HEK293 (cell line): ENCODE measurements around the gene TRPV5.

Experiments
- CTCF ChIA-PET: fragments of 350-600 bp; formaldehyde crosslinking; extraction: SDS; loops from one replicate; lab custom pipeline; 2021; ENCODE audit warnings: antibody characterized with exemption; lab: Yijun Ruan, JAX
- POLR2A ChIA-PET: fragments of 300-600 bp; formaldehyde crosslinking; extraction: SDS; loops from one replicate; lab custom pipeline; 2020; ENCODE audit warnings: antibody characterized with exemption, inconsistent platforms; lab: Yijun Ruan, JAX
- H3K27ac ChIP-seq: fragments of 200-500 bp; sonication (Bioruptor generic); 2 replicates; pipeline ENCODE4 v1.5.1; 2014; ENCODE audit warnings: low read depth, low read length, control low read depth, inconsistent platforms; ENCODE audit errors: extremely low read depth
- H3K36me3 ChIP-seq, 2 experiments: fragments of 200-500 bp in 1 of 2; sonication (Bioruptor generic) in 1 of 2; 1 replicate in 1 of 2; 2 replicates in 1 of 2; pipeline ENCODE4 v1.5.1; 2014 to 2017; ENCODE audit warnings: inconsistent platforms in 2 of 2, low read length in 2 of 2; ENCODE audit not compliant: control insufficient read depth in 2 of 2, insufficient read depth in 1 of 2
- H3K4me1 ChIP-seq: fragments of 200-500 bp; sonication (Bioruptor generic); 2 replicates; pipeline ENCODE4 v1.5.1; 2014; ENCODE audit warnings: mild to moderate bottlenecking, low read length, inconsistent platforms; ENCODE audit not compliant: control insufficient read depth, insufficient read depth
- H3K4me3 ChIP-seq: 2 replicates; pipeline ENCODE4 v1.5.1; 2011; ENCODE audit warnings: low read depth, mild to moderate bottlenecking, control low read depth, low read length, moderate library complexity
- H3K9me3 ChIP-seq: fragments of 200-500 bp; sonication (Bioruptor generic); 2 replicates; pipeline ENCODE4 v1.5.1; 2014; ENCODE audit warnings: low read depth, low read length, inconsistent platforms; ENCODE audit not compliant: control insufficient read depth, insufficient read depth
- HIC1 ChIP-seq: fragments of 450-650 bp; formaldehyde crosslinking; IDR thresholded peaks from 2 replicates; pipeline ENCODE4 v1.5.1; 2016; ENCODE audit warnings: missing biosample characterization, missing genetic modification characterization
- OSR2 ChIP-seq: fragments of 450-650 bp; formaldehyde crosslinking; IDR thresholded peaks from 2 replicates; pipeline ENCODE4 v1.5.1; 2016; ENCODE audit warnings: missing biosample characterization, missing genetic modification characterization
- ZBTB17 ChIP-seq: fragments of 450-650 bp; formaldehyde crosslinking; IDR thresholded peaks from 2 replicates; pipeline ENCODE4 v1.5.1; 2016; ENCODE audit warnings: missing biosample characterization, missing genetic modification characterization
- ZNF112 ChIP-seq: fragments of 450-650 bp; formaldehyde crosslinking; IDR thresholded peaks from 2 replicates; pipeline ENCODE4 v1.5.0; 2017; ENCODE audit warnings: missing biosample characterization, missing genetic modification characterization
- ZNF114 ChIP-seq: fragments of 450-650 bp; formaldehyde crosslinking; IDR thresholded peaks from 2 replicates; pipeline ENCODE4 v1.5.0; 2017; ENCODE audit warnings: missing biosample characterization, missing genetic modification characterization
- ZNF221 ChIP-seq: fragments of 450-650 bp; formaldehyde crosslinking; IDR thresholded peaks from 2 replicates; pipeline ENCODE4 v1.5.1; 2017; ENCODE audit warnings: missing biosample characterization, missing genetic modification characterization, borderline replicate concordance
- ZNF280C ChIP-seq: fragments of 450-650 bp; formaldehyde crosslinking; IDR thresholded peaks from 2 replicates; pipeline ENCODE4 v1.5.1; 2016; ENCODE audit warnings: missing biosample characterization, missing genetic modification characterization
- ZNF280D ChIP-seq: fragments of 450-650 bp; formaldehyde crosslinking; IDR thresholded peaks from 2 replicates; pipeline ENCODE4 v1.5.1; 2016; ENCODE audit warnings: missing biosample characterization, missing genetic modification characterization
- ZNF362 ChIP-seq: fragments of 450-650 bp; formaldehyde crosslinking; IDR thresholded peaks from 2 replicates; pipeline ENCODE4 v1.5.1; 2016; ENCODE audit warnings: missing biosample characterization, missing genetic modification characterization
- ZNF513 ChIP-seq: fragments of 450-650 bp; IDR thresholded peaks from 2 replicates; pipeline ENCODE4 v1.5.1; 2018; ENCODE audit warnings: missing biosample characterization, missing genetic modification characterization
- ZNF747 ChIP-seq: fragments of 450-650 bp; formaldehyde crosslinking; IDR thresholded peaks from 2 replicates; pipeline ENCODE4 v1.5.1; 2016; ENCODE audit warnings: missing biosample characterization, missing genetic modification characterization
- ZSCAN16 ChIP-seq: fragments of 450-650 bp; formaldehyde crosslinking; IDR thresholded peaks from 2 replicates; pipeline ENCODE4 v1.5.1; 2016; ENCODE audit warnings: missing biosample characterization, missing genetic modification characterization
- ZSCAN18 ChIP-seq: fragments of 450-650 bp; formaldehyde crosslinking; IDR thresholded peaks from 2 replicates; pipeline ENCODE4 v1.5.1; 2016; ENCODE audit warnings: missing biosample characterization, missing genetic modification characterization
- ZSCAN30 ChIP-seq: fragments of 450-650 bp; IDR thresholded peaks from 2 replicates; pipeline ENCODE4 v1.5.1; 2018; ENCODE audit warnings: missing biosample characterization, mild to moderate bottlenecking, missing genetic modification characterization, moderate library complexity
- ZXDB ChIP-seq: fragments of 450-650 bp; formaldehyde crosslinking; IDR thresholded peaks from 2 replicates; pipeline ENCODE4 v1.5.1; 2016; ENCODE audit warnings: missing biosample characterization, missing genetic modification characterization

TRPV5 gene

GRCh38 chr7:142894112-142894984 lies 39.2 kb downstream of the TRPV5 start:
- Histone ChIP-seq H3K9me3 (no peaks in the 10 kb centered on the region), H3K27ac (no peak overlapping the region), H3K4me3 (no peak overlapping the region), H3K36me3 (no peaks in the 10 kb centered on the region), H3K4me1 (no peaks in the 10 kb centered on the region)
- TF ChIP-seq ZSCAN18 (tag by site-specific recombination) (no peak), ZSCAN30 (no peak), ZXDB (tag by site-specific recombination) (no peak), ZSCAN16 (tag by site-specific recombination) (no peak), ZNF513 (tag by site-specific recombination) (no peak), ZNF221 (tag by site-specific recombination) (no peak), ZNF280C (tag by site-specific recombination) (no peak), ZNF362 (tag by site-specific recombination) (no peak), ZBTB17 (tag by site-specific recombination) (no peak), ZNF747 (no peak), ZNF280D (tag by site-specific recombination) (no peak), ZNF112 (tag by site-specific recombination) (no peak), OSR2 (tag by site-specific recombination) (no peak), ZNF114 (tag by site-specific recombination) (no peak), HIC1 (tag by site-specific recombination) (no peak)
- ChIA-PET POLR2A (no interaction called here), CTCF (interaction anchor here (0.6 to 1.5 kb wide), 2 partner anchors 13 to 434 kb away, joined by 4 to 9 read pairs; no protein-coding TSS in a partner anchor)
